Measurements from ENCODE around the gene HDAC4.
A peak's percentile ranks its signal among the peaks of the same experiment; 100 is the strongest.

Gene HDAC4

DNA sequence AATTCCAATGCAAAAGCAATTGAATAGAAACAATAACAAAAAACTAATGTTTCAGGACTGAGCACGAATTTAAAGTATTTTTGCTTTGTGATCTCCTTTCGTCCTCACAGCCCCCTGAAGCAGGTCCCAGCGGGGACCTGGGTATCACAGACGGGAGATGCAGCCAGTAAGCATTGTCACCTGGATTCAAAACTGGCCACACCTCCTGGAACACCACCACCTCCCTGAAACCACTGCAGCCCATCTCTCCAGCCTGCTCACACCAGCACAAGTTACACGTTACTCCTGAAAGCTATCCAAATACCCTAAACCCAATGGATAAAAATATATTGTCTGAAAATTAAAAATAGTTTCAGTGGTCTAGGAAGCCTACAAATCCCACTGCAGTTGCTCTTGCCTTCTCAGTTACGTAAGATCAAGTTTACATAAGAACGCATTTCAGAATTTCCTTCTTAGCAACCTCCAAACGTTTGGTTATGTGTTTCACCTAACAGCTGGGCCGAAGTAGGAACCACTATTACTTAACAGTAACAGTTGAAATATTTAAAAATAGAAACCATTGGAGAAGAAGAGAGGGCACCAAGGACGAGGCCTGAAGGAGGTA is 178.0 kb downstream of the HDAC4 start:
- H3K4me3 ChIP-seq (ENCODE audit: low read depth, low read length): no peak overlapping the region
- DNase-seq (ENCODE audit: low read depth): peak; percentile 45

DNA sequence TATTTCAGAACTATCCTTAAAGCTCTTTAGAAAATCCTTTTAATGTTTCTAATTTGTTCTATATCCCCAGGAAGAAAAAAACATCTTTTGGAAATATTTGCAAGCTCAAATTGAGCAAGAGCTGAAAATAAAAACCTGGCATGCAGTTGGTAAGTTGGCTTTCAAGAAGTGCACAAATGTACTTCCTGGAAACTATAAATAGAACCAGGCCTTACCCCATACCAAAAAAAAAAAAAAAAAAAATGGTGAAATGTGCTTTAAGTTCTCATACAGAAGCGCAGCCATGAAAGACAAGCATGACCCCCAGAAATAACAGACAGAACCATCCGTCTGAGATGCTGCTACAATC is 178.5 kb downstream of the HDAC4 start:
- DNase-seq (ENCODE audit: low read depth): peak; percentile 39
- no peak overlapping the region for H3K4me3 ChIP-seq (ENCODE audit: low read depth, low read length)

DNA sequence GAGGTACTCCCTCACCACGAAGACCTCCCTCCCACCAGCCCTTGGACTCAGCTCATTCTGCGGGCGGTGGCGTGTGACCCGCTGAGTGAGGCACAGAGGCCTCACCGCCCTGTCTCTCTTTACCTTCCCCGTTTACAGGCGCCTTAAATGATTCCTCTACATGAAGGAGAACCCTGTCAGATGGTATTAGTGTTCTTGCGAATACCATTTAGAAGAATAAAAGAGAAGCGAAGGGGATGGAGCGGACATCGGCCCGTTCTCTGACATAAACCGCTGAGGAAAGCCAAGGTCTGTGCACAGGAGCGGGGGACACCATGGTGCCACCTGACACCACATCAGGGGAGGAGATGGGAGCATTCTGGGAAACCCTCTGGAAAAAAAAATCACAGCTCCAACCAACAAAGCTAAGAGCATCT is 179.8 kb downstream of the HDAC4 start:
- no peak for DNase-seq (ENCODE audit: low read depth)
- H3K4me3 ChIP-seq (ENCODE audit: low read depth, low read length): no peak overlapping the region

GRCh38 chr2:239220341-239220740 is 180.5 kb downstream of the HDAC4 start:
- no peak overlapping the region for H3K4me3 ChIP-seq (ENCODE audit: low read depth, low read length)
- DNase-seq (ENCODE audit: low read depth): no peak

DNA sequence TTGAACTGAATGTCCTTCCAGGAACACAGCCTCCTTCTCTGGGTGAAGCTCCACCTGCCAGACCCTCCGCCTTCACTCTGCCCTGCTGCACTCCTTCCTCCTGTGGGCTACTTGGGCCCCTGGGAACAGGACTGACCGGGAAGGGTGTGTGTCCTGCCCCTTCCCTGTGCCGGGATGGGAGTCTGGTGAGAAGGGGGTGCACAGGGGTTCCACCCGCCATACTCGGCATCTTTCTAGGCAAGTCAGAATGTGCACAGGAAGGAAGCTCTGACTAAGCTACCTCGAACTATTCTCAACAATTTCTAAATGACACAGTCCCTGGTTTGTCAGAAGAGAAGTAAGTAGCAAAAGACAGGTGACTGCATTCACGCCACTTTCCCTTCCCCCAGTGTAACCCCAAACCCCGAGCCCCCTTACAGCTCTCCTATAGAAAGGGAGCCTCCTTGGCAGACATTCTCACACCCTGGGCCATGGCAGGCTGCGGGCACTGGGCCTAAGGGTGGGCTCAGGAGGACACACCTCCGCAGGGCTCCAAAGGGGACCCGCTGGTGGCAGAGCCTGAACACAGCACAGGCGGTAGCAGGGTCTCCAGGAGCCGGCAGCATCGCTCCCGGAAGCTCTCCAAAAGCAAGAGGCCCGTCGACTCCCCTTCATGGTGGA is 184.1 kb downstream of the HDAC4 start:
- DNase-seq (ENCODE audit: low read depth): no peak
- no peak overlapping the region for H3K4me3 ChIP-seq (ENCODE audit: low read depth, low read length)

- H3K4me3 ChIP-seq (ENCODE audit: low read depth, low read length): no peak overlapping the region
- no peak for DNase-seq (ENCODE audit: low read depth)
Measured at GRCh38 chr2:239215988-239216613, 184.7 kb downstream of the HDAC4 start.

DNA sequence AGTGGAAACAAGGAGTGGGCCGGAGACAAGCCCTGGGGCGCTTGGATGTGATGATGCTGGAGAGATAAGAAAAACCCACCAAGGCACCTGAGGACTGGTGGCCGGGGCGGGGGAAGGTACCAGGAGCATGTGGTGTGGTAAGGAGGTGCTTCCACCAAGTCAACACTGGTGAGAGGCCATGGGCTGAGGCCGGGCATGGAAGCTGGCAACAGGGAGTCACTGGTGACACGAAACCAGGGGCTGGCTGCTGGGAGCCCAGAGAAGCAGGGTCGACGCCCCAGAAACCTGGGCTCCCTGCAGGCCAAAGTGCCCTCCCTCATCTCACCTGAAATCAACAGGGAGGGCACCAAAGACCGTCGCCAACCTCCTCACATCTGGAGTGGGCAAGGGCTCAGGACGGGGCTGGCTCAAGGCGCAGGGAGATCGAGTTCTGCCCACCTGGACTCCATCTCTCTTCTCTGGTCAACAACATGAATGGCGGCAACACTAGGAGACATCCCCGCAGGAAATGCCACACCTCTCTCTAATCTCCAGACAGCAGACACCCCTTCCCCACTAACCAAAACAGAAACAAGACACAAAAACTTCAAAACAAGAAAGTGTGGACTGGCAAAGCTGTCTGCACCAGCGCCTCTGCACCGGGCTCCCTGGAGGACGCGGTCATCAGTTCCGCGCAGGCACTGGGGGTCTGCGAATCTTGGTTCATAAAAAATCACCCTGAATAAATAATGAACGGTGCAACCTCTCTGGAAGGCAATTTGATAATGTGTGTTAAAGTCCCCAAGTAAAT is 185.5 kb downstream of the HDAC4 start:
- DNase-seq (ENCODE audit: low read depth): no peak
- no peak overlapping the region for H3K4me3 ChIP-seq (ENCODE audit: low read depth, low read length)

- H3K4me3 ChIP-seq (ENCODE audit: low read depth, low read length): no peak overlapping the region
- DNase-seq (ENCODE audit: low read depth): no peak
Measured at GRCh38 chr2:239214725-239215124, 186.1 kb downstream of the HDAC4 start.

DNA sequence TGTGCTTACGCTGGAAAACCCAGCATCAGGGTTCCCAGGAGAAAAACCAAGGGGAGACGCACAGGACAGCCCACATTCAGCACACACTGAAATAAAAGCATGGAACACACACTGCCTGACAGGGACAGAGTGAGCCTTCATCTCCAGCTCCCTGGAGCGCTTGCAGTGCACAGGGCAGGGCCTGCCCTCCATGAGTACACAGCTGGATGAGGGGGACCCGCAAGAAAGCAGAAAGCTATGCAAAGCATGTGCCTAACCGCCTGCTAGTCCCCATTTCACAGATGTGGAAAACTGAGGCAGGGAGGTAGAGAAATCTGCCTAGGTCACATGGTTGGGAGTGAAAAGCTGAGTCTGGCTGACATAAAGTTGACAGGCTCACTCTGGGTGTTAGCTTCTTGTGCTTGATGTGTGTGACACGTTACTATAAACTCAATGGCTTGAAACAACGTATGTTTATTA is 187.1 kb downstream of the HDAC4 start:
- no peak overlapping the region for H3K4me3 ChIP-seq (ENCODE audit: low read depth, low read length)
- DNase-seq (ENCODE audit: low read depth): no peak

DNA sequence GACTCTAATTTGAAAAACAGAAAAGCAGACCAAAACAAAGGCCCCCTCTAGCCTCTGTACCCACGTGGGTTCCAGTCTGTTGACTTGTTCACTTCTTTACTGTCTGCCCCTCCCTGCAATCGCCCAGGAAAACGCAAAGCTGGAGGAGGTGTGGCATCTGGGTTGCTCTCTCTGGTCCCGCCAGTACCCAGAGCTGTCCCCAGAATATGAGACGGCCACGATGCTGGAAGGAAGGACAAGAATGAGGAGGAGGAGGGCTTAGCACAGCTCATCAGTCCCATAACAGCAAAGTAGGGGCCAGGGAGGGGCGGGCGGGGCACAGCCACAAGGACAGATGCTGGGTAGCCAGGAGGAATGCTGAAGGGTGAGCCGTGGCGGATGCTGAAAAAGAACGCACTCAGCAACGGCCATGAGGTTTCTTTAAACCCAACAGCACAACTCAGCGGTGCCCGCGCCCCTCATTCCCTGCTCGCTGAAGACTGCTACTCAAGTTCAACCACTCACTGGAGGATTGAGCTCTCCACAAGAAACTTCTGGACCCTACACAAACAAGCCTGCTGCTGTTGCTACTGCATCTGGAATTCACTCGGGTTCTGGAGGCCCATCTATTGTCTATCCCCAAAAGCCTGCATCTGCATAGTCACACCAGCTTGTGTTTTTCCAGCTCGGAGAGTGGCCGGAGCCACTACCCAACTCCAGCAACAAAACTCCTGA is 187.7 kb downstream of the HDAC4 start:
- H3K4me3 ChIP-seq (ENCODE audit: low read depth, low read length): no peak overlapping the region
- no peak for DNase-seq (ENCODE audit: low read depth)

DNA sequence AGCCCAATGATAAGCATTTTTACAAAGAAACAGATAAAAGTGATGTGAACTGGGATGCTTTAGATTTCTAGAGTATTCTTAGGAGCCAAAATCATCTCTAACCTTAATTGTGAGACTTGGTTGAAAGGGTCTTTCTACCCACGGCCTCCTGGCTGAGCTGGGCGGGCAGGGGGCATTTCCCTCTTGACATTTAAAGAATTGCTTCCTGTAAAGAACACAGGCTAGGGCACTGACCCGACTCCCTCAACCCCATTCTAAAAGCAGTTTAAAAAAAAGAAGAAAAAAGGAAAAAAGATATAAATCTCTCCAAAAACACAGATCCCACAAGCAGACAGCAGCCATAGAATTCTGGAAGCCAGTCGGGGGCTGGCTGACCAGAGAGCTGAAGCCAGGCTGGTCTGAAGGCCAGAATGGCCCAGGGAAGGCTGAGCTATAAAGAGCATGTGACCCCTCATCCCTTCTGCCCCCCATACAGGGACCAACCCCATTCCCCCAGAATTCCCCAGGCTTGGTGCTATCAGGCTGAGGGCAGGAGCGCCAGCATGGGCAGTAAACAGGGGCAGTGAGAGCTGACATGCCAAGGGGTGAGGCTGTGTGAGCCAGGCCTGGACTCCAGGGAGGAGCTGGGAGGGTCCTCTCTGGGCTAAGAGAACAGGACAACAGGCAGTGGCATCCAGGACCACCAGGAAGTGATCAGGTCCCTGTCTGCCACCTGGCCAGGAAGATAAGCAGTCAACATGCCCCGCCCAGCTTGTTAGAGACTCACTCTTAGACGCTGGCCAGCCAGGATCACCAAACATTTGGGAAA is 188.5 kb downstream of the HDAC4 start:
- no peak for DNase-seq (ENCODE audit: low read depth)
- H3K4me3 ChIP-seq (ENCODE audit: low read depth, low read length): no peak overlapping the region

DNA sequence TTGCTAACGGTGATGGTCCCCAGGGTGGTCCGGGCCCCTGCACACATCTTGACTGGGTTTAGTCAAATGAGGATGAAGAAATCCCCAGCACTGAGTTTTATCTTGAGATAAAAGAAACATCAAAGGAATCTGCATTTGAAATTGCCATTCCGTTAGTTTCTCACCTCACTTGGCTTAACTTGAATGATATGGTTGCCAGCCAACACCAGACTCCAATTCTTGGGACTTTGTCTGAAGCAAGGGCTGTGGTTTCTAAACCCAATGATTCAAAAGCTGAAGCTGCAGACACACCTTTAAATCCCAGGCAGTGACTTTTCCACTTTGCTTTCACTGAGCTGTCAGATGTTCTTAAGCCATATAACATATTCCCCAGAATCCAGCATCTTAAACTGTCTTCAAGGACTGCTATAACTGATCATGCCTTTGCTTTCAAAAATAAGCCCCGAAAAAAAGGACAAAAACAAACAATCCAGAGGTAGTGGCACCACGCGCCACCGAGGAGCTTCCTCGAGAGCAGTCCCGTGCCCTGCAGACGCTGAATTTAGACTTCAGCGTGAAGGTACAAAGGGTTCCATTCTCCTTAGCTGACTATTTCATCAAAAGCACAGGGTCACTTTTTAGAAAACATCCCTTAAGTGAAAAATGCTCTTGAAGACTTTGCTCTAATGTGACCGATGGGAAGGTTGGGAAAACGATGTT is 189.3 kb downstream of the HDAC4 start:
- no peak overlapping the region for H3K4me3 ChIP-seq (ENCODE audit: low read depth, low read length)
- no peak for DNase-seq (ENCODE audit: low read depth)

GRCh38 chr2:239209783-239210182 is 191.0 kb downstream of the HDAC4 start:
- no peak for DNase-seq (ENCODE audit: low read depth)
- no peak overlapping the region for H3K4me3 ChIP-seq (ENCODE audit: low read depth, low read length)

DNA sequence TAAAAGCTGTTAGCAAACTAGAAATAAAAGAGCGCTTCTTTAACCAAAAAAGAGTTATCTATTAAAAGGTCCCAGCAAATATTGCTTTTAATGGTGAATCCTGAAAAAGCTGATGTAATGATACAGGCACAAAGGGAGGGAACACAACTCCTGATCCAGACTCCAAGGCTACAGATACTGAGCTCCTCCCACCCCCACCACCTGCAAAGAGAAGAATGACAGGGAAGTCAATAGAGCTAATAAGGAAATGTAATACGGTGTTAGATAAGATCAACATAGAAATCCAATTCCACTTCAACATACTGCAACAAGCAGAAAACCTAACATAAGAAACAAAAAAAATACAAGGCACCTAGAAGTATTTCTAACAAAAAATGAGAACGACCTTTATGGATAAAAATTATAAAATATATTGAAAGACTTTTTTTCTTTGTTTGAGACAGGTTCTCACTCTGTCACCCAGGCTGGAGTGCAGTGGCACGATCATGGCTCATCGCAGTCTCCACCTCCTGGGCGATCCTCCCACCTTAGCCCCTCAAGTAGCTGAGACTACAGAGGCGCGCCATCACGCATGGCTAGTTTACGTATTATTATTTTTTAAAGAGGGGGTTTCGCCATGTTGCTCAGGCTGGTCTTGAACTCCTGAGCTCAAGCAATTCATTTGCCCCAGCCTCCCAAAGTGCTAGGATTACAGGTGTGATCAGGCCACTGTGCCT is 192.2 kb downstream of the HDAC4 start:
- no peak for DNase-seq (ENCODE audit: low read depth)

GRCh38 chr2:239206851-239207250 is 194.0 kb downstream of the HDAC4 start:
- H3K4me3 ChIP-seq (ENCODE audit: low read depth, low read length): no peak overlapping the region
- DNase-seq (ENCODE audit: low read depth): no peak

More for the DNA sequence above, 192.2 kb downstream of the HDAC4 start:
- no peak overlapping the region for H3K4me3 ChIP-seq (ENCODE audit: low read depth, low read length)

DNA sequence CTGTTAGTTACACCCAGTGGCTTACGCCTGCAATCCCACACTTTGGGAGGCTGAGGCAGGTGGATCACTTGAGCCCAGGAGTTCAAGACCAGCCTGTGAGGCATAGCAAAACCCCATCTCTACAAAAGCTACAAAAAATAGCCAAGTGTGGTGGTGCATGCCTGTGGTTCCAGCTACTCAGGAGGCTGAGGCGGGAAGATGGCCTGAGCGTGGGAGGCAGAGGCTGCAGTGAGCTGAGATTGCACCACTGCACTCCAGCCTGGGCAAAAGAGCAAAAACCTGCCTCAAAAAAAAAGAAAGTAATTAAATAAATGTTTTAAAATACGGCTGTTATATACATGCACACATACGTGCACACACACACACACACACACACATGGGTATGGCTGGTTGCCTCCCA is 194.8 kb downstream of the HDAC4 start:
- no peak overlapping the region for H3K4me3 ChIP-seq (ENCODE audit: low read depth, low read length)
- DNase-seq (ENCODE audit: low read depth): no peak

GRCh38 chr2:239204876-239205468 is 195.8 kb downstream of the HDAC4 start:
- DNase-seq (ENCODE audit: low read depth): no peak
- H3K4me3 ChIP-seq (ENCODE audit: low read depth, low read length): no peak overlapping the region

Measured in skeletal muscle cell (primary cell).